SJSA1 (cell line): ENCODE measurements around the gene NNT. TPM values are rescaled to one million over a fixed set of nuclear protein-coding genes. Genes with fewer than 3 reads are reported as not detected.
"Not testable (repeated sequence)": the region's sequence is repeated elsewhere in the genome, so short reads cannot be mapped to it uniquely, and the experiment has no call there.

Experiments
- DNase-seq, 2 experiments: peaks; one replicate each; pipeline ENCODE4 v3.0.0-alpha.2; 2015 to 2020; ENCODE audit warnings: low spot score in 2 of 2, low read depth in 1 of 2
- H3K27ac ChIP-seq: fragments of 250-450 bp; sonication (Bioruptor Pico); 2 replicates; pipeline ENCODE4 v1.5.1; 2020; ENCODE audit warnings: mild to moderate bottlenecking, moderate library complexity
- H3K27me3 ChIP-seq: fragments of 250-450 bp; sonication (Bioruptor Pico); replicated peaks from 2 replicates; pipeline ENCODE4 v1.5.1; 2020; ENCODE audit warnings: mild to moderate bottlenecking, moderate library complexity
- H3K36me3 ChIP-seq: fragments of 250-450 bp; sonication (Bioruptor Pico); 2 replicates; pipeline ENCODE4 v1.5.1; 2020; ENCODE audit warnings: mild to moderate bottlenecking
- H3K4me1 ChIP-seq: fragments of 250-450 bp; sonication (Bioruptor Pico); replicated peaks from 2 replicates; pipeline ENCODE4 v1.6.1; 2021; ENCODE audit warnings: mild to moderate bottlenecking
- H3K4me3 ChIP-seq: fragments of 250-450 bp; sonication (Bioruptor Pico); 2 replicates; pipeline ENCODE4 v1.5.1; 2020; ENCODE audit warnings: mild to moderate bottlenecking
- H3K9me3 ChIP-seq: fragments of 250-450 bp; sonication (Bioruptor Pico); replicated peaks from 2 replicates; pipeline ENCODE4 v1.5.1; 2020; ENCODE audit warnings: mild to moderate bottlenecking
- total RNA-seq: library from RNA; depleted of rRNA; stranded (reverse); fragments of >200 nt; shearing (Covaris generic); gene quantifications from 2 replicates; pipeline ENCODE4 v1.2.3, GENCODE V29; 2014

NNT gene
- total RNA-seq, 1 experiment from 2014 or later: 97.4 TPM

GRCh38 chr5:43700601-43701000 lies 97.6 kb downstream of the NNT start:
- Histone ChIP-seq H3K27ac (no peak overlapping the region), H3K4me3 (no peak overlapping the region), H3K36me3 (peaks cover 56% of the 10 kb centered on the region), H3K9me3 (no peaks in the 10 kb centered on the region), H3K27me3 (no peaks in the 10 kb centered on the region), H3K4me1 (no peaks in the 10 kb centered on the region)
- no peak for DNase-seq

GRCh38 chr5:43701227-43701626 lies 98.2 kb downstream of the NNT start:
- Histone ChIP-seq H3K27me3 (no peaks in the 10 kb centered on the region), H3K36me3 (peaks cover 50% of the 10 kb centered on the region), H3K4me3 (no peak overlapping the region), H3K9me3 (no peaks in the 10 kb centered on the region), H3K27ac (no peak overlapping the region), H3K4me1 (no peaks in the 10 kb centered on the region)
- no peak for DNase-seq

DNA sequence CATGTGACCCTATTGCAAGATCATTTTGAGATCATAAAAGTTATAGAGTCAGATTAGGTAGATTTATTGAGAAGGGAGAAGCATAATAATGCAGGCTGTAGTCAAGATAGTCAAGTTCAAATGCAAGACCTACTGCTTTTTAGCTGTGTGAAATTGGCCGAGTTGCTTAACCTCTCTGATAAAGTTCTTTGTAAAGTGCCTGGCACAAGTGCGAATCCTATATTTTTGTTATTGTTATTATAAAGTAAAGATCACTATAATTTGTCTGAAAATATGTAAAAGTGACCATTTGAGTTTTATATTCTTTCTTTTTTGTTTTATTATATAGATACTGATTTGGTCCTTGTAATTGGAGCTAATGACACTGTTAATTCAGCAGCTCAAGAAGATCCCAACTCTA lies 99.3 kb downstream of the NNT start:
- Histone ChIP-seq H3K27me3 (no peaks in the 10 kb centered on the region), H3K27ac (no peak overlapping the region), H3K4me1 (no peaks in the 10 kb centered on the region), H3K9me3 (no peaks in the 10 kb centered on the region), H3K36me3 (peaks cover 47% of the 10 kb centered on the region), H3K4me3 (no peak overlapping the region)
- DNase-seq: no peak

DNA sequence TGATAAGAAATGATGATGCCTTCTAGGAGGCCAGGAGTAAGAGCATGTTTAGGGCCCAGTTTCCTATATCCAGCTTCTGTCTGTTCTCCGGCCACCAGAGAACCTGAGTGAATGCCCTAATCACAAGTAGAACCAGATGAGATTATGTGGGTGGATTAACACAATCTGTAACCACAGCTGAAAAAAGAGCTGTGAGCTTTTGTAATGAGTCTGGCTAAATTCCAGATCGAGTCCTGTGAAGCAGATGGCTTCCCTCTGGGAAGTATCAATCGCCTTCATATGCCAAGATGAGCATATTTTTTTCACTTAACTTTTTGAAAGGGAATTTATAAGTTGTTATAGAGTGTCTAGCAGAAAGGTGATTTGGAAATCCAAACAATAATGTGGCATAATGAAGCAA lies 99.8 kb downstream of the NNT start:
- Histone ChIP-seq H3K4me3 (no peak overlapping the region), H3K9me3 (no peaks in the 10 kb centered on the region), H3K4me1 (no peaks in the 10 kb centered on the region), H3K27ac (no peak overlapping the region), H3K36me3 (peaks cover 43% of the 10 kb centered on the region), H3K27me3 (no peaks in the 10 kb centered on the region)
- no peak for DNase-seq

GRCh38 chr5:43704243-43704642 lies 101.3 kb downstream of the NNT start:
- Histone ChIP-seq H3K9me3 (no peaks in the 10 kb centered on the region), H3K27ac (no peak overlapping the region), H3K4me3 (no peak overlapping the region), H3K27me3 (no peaks in the 10 kb centered on the region), H3K4me1 (no peaks in the 10 kb centered on the region), H3K36me3 (peaks cover 43% of the 10 kb centered on the region)
- DNase-seq: no peak

- not testable (repeated sequence) for H3K9me3 ChIP-seq, H3K4me3 ChIP-seq, H3K27me3 ChIP-seq, H3K4me1 ChIP-seq, H3K27ac ChIP-seq, DNase-seq
- peaks cover 29% of the 10 kb centered on the region for H3K36me3 ChIP-seq
Measured at GRCh38 chr5:43706576-43706975, 103.6 kb downstream of the NNT start.

DNA sequence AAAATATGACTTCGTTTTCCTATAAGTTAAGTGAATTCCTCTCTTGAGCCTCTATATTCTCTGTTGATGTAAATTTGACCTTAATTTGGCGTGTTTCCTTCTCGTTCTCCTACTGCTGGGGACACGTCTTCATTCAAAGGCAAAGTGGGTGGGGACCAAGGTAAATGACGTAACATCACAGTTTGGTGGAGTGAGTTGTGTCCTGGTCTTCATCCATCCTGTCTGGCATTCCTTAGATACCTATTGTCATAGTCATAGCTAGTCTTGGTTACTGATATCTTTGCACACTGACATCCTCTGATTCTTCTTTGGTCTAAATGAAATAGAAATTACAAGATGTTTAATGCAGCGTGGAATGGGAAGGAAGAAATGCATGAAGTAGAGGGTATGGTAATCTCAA lies 108.5 kb downstream of the NNT start:
- Histone ChIP-seq H3K27ac (peak overlapping the region; percentile 68), H3K27me3 (no peaks in the 10 kb centered on the region), H3K36me3 (peaks cover 2% of the 10 kb centered on the region), H3K4me1 (peaks cover 16% of the 10 kb centered on the region), H3K4me3 (no peak overlapping the region), H3K9me3 (0 out of 2 replicates have a peak, but pooled peaks cover 2% of the 10 kb centered on the region)
- peak; percentile 65 to 78 for DNase-seq

- no peak for DNase-seq
- Histone ChIP-seq H3K4me1 (peaks cover 16% of the 10 kb centered on the region), H3K27ac (peak overlapping the region; percentile 68), H3K9me3 (0 out of 2 replicates have a peak, but pooled peaks cover 2% of the 10 kb centered on the region), H3K27me3 (no peaks in the 10 kb centered on the region), H3K4me3 (no peak overlapping the region), H3K36me3 (no peaks in the 10 kb centered on the region)
Measured at GRCh38 chr5:43712081-43712480, 109.1 kb downstream of the NNT start.

DNA sequence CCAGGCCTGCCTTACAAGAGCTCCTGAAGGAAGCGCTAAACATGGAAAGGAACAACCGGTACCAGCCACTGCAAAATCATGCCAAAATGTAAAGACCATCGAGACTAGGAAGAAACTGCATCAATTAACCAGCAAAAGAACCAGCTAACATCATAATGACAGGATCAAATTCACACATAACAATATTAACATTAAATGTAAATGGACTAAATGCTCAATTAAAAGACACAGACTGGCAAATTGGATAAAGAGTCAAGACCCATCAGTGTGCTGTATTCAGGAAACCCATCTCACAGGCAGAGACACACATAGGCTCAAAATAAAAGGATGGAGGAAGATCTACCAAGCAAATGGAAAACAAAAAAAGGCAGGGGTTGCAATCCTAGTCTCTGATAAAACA lies 116.8 kb downstream of the NNT start:
- H3K4me1 ChIP-seq, H3K4me3 ChIP-seq, H3K27me3 ChIP-seq, H3K27ac ChIP-seq, H3K9me3 ChIP-seq, H3K36me3 ChIP-seq, DNase-seq: not testable (repeated sequence)

GRCh38 chr5:43728581-43728980 lies 125.6 kb downstream of the NNT start:
- H3K27ac ChIP-seq: no peak overlapping the region
- H3K4me3 ChIP-seq: no peak overlapping the region
- no peaks in the 10 kb centered on the region for H3K36me3 ChIP-seq
- no peaks in the 10 kb centered on the region for H3K9me3 ChIP-seq
- H3K4me1 ChIP-seq: peaks cover 8% of the 10 kb centered on the region
- no peak for DNase-seq
- H3K27me3 ChIP-seq: no peaks in the 10 kb centered on the region

GRCh38 chr5:43729846-43730478 lies 127.0 kb downstream of the NNT start:
- no peaks in the 10 kb centered on the region for H3K36me3 ChIP-seq
- H3K27me3 ChIP-seq: no peaks in the 10 kb centered on the region
- peaks cover 8% of the 10 kb centered on the region for H3K4me1 ChIP-seq
- peak in 1 of 2 experiments; percentile 48 for DNase-seq
- H3K9me3 ChIP-seq: no peaks in the 10 kb centered on the region
- no peak overlapping the region for H3K4me3 ChIP-seq
- H3K27ac ChIP-seq: no peak overlapping the region

DNA sequence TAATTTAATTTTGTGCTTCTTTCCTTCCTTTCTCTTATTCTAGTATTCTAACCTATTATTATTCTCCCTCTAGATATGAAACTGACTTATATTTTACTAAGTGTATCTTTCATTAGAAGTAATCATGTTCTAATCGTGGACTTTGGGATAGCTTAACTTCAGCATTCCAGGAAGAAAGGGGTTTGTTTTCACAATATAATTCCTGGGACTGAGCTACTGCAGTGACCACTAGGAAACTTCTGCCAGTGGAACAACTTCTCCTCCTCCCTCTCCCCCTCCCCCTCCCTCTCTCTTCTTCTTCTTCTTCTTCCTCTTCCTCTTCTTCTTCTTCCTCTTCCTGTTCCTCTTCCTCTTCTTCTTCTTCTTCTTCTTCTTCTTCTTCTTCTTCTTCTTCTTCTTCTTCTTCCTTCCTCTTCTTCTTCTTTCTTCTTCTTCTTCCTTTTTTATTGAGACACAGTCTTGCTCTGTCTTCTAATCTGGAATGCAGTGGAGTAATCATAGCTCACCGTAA lies 127.9 kb downstream of the NNT start:
- DNase-seq: no peak
- Histone ChIP-seq H3K27ac (no peak overlapping the region), H3K9me3 (no peaks in the 10 kb centered on the region), H3K36me3 (no peaks in the 10 kb centered on the region), H3K4me1 (peaks cover 8% of the 10 kb centered on the region), H3K4me3 (no peak overlapping the region), H3K27me3 (no peaks in the 10 kb centered on the region)

GRCh38 chr5:43731573-43731972 lies 128.6 kb downstream of the NNT start:
- Histone ChIP-seq H3K4me1 (peaks cover 8% of the 10 kb centered on the region), H3K27ac (no peak overlapping the region), H3K27me3 (no peaks in the 10 kb centered on the region), H3K36me3 (no peaks in the 10 kb centered on the region), H3K9me3 (no peaks in the 10 kb centered on the region), H3K4me3 (no peak overlapping the region)
- DNase-seq: no peak

DNA sequence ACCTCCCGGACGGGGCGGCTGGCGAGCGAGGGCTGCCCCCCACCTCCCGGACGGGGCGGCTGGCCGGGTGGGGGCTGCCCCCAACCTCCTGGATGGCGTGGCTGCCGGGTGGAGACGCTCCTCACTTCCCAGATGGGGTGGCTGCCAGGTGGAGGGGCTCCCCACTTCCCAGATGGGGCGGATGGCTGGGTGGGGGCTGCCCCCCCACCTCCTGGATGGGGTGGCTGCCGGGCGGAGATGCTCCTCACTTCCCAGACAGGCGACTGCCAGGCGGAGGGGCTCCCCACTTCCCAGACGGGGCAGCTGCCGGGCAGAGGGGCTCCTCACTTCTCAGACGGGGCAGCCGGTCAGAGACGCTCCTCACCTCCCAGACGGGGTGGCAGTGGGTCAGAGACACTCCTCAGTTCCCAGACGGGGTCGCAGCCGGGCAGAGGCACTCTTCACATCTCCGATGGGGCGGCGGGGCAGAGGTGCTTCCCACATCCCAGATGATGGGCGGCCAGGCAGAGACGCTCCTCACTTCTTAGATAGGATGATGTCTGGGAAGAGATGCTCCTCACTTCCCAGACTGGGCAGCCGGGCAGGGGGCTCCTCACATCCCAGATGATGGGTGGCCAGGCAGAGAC lies 143.1 kb downstream of the NNT start:
- not testable (repeated sequence) for H3K27ac ChIP-seq, H3K36me3 ChIP-seq, DNase-seq, H3K27me3 ChIP-seq, H3K9me3 ChIP-seq, H3K4me3 ChIP-seq, H3K4me1 ChIP-seq
